GM21423 (cell line): ENCODE measurements around the gene ADD2.
"Not testable (repeated sequence)": the region's sequence is repeated elsewhere in the genome, so short reads cannot be mapped to it uniquely, and the experiment has no call there.

Source experiments
- ATAC-seq: cut with Tn5 transposase; IDR thresholded peaks from one replicate; pipeline ENCODE4 v1.9.1; 2021; ENCODE audit warnings: mild to moderate bottlenecking, moderate library complexity; ENCODE audit not compliant: unreplicated experiment

ADD2 gene

DNA sequence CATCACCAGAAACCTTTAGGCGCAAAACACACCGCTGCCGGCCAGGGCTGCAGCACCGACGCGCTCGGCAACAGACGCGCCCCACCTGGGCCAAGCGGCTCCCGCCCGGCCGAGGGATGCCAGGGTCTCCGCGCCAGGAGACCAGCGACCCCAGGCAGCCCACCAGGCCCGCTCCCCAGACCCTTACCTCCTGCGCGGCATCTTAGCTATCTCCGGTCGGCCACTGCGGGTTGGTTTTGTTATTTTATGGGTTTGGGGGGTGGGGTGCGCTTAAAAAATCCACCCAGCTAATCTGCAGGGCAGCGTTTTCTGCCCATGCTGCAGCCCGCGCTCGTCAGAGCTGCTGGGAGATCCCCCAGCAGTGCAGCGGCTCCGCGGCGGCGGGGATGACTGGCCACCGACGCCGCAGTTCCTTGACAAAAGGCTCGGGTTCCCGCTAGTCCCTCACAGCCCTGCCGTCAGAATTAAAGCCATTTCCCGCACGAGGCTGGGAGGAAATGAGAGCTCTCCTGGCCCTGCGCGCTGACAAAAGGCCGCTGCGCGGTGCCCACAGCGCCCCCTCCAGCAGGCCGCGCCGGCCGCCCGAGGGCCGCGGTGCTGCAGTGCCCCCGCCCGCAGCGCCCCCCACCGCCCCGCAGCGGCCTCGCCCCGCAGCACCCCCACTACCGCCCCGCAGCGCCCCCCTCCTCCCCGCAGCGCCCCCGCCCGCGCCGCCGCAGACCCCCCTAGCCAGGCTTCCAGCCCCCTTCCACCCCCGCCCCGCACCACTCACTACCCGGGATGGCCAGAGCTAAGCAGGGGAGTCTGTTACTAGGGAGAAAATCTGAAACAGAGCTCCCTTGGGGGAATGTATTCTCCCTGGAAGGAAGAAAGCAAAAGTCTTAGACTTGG, at the start of gene ADD2:
ADD2 (minus strand) TSS at position 502 of the 891 bp plus-strand sequence. CDS start 61,792 bp downstream, outside the sequence.
- no peak for ATAC-seq

DNA sequence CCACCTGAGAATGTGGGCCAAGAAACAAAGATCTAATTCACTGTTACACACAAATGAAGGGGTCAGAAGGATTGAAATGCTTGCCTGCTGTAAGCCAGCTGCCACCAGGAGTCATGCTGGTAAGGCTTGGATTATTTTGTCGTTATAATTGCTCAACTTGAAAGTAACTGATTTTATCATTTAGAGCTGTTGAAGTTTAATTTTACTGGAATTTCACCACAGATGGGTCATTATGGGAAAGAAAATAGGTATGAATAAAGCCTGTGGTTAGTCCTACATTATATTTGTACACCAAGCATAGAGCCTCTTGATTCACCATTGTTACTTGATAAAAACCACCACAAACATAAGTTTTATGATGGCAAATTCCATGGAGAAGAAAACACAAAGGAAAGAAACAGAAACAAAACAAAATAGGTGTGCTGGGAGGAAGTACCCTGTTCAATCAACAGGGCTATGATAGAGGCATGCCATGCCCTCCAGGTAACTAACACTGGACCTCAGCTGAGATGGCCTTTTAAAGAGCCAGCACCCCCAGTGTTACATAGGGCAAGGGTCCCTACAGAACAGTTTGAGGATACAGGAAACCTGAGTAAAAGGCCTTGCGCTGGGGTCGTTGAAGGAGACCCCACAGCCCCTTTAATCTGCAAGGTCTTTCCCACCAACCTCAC, 49.4 kb upstream of the ADD2 start:
- no peak for ATAC-seq

- ATAC-seq = no peak
These were observed 48.7 kb upstream of the ADD2 start for GRCh38 chr2:70816726-70817125.

DNA sequence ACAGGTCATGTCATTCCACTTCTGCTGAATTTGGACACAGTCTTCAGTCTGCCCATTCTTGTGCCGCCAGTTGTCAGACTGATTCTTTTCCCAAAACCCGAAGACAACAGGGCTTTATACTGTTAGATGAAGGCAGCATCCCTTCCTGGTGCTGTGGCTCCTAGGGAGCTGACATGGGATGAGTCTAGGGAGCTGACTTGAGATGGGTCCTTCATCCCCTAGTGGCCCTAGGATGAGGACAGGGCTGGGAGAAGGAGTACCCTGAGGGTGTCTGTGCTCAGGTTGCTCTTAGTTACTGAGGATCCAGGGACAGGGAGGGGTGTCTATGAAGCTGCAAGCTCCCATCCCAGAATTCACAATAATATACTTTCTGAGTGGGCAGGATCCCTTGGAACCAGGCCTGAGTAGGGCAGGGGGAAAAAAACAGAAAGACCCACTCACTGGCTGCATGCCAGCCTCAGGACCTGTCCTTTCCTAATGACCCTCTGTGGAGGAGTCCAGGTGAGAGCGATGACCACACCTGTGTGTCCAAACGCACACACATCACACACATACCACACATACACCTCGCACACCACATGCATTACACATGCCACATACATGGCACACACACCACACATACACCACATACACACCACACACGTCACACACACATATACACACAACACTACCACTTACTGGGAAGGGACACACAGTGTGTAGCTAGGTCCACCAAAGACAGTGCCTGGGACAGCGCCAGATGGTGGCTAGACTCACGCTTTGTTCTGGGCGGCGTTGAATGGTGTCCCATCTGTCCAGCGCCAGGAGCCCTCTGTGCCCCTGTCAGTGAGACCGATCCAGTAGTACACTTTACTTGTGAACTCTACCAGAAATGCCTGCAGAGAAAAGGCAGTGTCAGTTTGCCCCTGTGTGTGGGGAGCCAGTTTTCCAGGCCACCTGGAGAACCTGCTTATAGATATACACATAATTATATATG, 41.3 kb upstream of the ADD2 start:
- ATAC-seq = no peak

GRCh38 chr2:70807828-70808118, 39.8 kb upstream of the ADD2 start:
- ATAC-seq = no peak

- ATAC-seq = no peak
These were observed 39.3 kb upstream of the ADD2 start for GRCh38 chr2:70807102-70807827.

DNA sequence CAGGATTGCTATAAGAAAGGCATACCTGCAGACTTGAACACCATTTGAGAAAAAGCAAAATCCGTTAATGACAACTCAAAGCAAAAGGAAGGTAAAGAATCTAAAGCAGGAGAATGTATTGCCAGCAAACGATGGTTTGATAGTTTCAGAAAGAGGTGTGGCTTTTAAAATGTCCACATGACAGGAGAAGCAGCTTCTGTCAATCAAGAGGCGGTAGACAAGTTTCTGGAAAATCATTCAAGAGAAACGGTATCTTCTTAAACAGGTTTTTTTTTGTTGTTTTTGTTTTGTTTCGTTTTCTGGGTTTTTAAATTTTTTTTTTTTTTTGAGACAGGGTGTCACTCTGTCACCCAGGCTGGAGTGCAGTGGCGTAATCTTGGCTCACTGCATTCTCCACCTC, 38.6 kb upstream of the ADD2 start:
- ATAC-seq = no peak

- ATAC-seq = no peak
These were observed 38.0 kb upstream of the ADD2 start for GRCh38 chr2:70806013-70806412.

DNA sequence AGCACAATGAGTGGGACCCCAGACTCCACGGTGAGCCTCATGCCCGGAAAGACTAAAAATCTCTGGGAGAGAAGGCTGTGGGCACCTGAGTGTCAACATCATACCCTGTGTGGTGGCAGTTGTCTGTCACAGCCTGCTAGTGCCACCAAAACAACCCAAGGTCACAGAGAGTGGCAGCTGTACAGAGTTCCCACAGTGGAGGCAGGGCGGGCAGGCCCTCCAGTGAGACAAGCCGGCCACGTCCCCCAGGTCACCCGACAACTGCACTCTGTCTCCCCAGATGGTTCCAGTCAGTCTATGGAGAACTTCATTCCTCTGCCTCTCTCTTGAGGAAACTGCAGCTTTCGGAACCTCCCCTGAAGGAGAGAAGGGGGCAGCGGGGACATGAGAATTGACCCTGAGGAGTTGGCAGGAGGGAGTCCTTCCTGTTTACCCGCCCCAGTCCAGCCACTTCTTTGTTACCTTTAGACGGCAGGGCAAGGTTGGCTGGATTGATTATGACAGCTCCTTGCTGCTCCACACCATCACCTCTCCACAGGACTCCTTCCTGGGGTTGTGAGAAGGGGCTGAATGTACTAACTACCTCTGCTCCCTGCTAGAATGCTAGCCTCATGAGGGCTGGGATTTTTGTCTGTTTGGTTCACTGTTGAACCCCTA, 33.7 kb upstream of the ADD2 start:
- ATAC-seq = no peak

- no peak for ATAC-seq
These were observed 31.7 kb upstream of the ADD2 start for GRCh38 chr2:70799706-70800105.

GRCh38 chr2:70797996-70798395, 30.0 kb upstream of the ADD2 start:
- ATAC-seq = not testable (repeated sequence)

- ATAC-seq = no peak
These were observed 29.5 kb upstream of the ADD2 start for GRCh38 chr2:70797506-70797905.

GRCh38 chr2:70796262-70796661, 28.3 kb upstream of the ADD2 start:
- ATAC-seq = no peak

DNA sequence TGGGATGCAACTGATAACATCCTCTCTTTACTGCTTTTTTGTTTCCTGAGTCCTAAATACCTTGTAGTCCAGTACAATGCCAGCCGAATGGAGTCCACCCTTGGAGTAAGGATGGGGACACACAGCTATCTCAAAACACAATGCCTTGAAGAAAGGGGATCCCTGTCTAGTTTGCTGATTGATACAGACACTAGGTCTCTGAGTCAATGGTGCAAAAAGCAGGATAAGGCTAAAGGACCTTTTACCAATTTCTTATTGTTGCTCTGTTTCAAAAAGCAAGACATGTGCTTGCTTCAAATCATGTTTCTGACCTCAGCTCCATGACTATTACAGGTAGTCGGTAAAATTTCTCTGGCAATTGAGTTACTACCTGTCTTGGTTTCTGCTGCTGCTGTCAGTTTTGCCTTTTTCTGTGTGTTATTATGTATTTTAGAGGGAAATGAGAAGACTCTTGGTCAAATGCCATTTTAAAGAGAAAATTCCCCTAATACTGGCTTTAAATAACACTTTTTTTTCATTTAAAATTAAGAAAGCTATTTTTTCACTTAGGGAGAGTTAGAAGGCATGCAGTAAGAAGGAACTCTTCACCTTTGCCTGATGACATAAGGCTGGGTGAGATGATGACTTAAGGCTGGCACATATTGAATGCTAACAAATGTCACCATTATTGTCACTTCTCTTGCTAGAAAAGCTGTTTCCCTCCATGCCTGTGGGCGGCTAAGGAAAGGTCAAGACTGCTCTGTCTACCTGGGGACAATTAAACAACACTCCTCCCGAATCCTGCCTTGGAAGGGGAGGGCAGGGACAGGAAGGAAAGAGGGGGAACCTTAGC, 27.4 kb upstream of the ADD2 start:
- ATAC-seq = no peak

DNA sequence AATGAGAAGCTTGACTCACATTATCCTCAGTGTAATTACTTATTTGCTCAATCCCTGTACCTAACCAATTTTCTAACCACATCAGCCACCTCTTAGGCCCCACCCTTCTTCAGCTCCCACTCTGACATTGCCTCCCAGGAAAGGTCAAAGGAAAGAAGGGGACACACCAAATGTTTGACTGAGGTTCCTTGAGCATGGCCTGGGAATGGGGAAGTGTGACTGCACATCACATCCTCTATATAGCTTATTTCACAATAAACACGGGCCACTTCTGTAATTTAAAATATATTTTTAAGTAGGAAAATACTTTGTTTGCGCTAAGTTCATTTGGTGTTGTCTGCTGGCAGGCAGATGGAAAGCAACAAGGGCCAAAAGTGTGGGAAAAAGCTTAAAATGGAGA, 25.4 kb upstream of the ADD2 start:
- ATAC-seq = no peak

DNA sequence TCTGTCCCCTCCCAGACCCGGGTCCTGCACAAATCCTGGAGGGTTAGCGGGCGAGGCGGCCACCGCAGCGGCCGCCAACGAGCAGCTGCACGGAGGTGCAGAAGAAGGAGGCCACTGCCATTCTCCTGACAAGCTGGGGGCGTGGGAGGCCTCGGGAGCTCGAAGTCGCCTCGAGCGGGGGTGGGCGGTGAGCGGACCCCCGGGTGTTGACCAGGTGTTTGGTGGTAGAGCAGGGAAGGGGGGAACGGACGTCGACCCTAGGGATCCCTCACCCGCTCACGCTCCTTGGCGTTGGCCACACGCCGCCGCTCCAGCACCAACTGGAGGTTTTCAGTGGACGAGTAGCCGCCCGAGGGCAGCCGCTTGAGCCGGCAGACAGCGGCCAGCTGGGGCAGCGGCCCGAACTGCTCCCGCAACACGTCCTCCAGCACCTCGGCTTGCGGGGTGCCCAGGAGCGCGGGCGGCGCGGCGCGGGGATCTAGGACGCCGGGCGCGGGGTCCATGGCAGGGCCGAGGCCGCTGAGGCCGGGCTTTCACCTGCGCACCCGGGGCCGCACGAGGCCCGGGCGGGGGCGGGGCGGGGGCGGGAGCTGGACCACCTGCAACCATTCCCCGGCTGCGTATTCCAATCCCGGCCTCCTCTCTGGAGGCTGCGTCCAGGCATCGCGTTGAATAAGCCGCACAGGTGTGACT, 22.3 kb upstream of the ADD2 start, which contains the start of gene FIGLA:
FIGLA (minus strand) TSS at position 508 of the 693 bp plus-strand sequence; CDS start at position 503, 5 bp downstream.
- ATAC-seq = no peak

GRCh38 chr2:70789304-70790135, 21.5 kb upstream of the ADD2 start:
- ATAC-seq = no peak
